GM20431 (cell line): ENCODE measurements around the gene ERO1B.

ENCODE experiments used
- in situ Hi-C: fragments of 300-500 bp; cut with MseI, MboI; formaldehyde crosslinking; loops from one replicate; pipeline ENCODE4 v1.15.0; 2020; ENCODE audit warnings: low sequenced_read_pairs; ENCODE audit not compliant: unreplicated experiment

The ERO1B gene

GRCh38 chr1:236302941-236303340 is 21.2 kb upstream of the ERO1B start:
- in situ Hi-C loops = loop anchor here (25.0 kb wide), 1 partner anchor 191 kb away; no protein-coding TSS in a partner anchor

- in situ Hi-C loops = loop anchor here (25.0 kb wide), 1 partner anchor 190 kb away; no protein-coding TSS in a partner anchor
Observed at GRCh38 chr1:236301958-236302335, 20.2 kb upstream of the ERO1B start.

- in situ Hi-C loops = loop anchor here (25.0 kb wide), 1 partner anchor 189 kb away; no protein-coding TSS in a partner anchor
Observed at GRCh38 chr1:236301080-236301957, 19.6 kb upstream of the ERO1B start.

- in situ Hi-C loops = no loop called here
Observed at GRCh38 chr1:236297161-236297560, 15.4 kb upstream of the ERO1B start.

- in situ Hi-C loops = no loop called here
Observed at GRCh38 chr1:236292425-236292824, 10.7 kb upstream of the ERO1B start.

GRCh38 chr1:236289492-236290131 is 7.9 kb upstream of the ERO1B start:
- in situ Hi-C loops = no loop called here

GRCh38 chr1:236288620-236288976 is 6.8 kb upstream of the ERO1B start:
- in situ Hi-C loops = no loop called here

GRCh38 chr1:236287757-236288619 is 6.2 kb upstream of the ERO1B start:
- in situ Hi-C loops = no loop called here

GRCh38 chr1:236287356-236287755 is 5.6 kb upstream of the ERO1B start:
- in situ Hi-C loops = no loop called here

- in situ Hi-C loops = no loop called here
Observed at GRCh38 chr1:236284291-236284721, 2.5 kb upstream of the ERO1B start.

- in situ Hi-C loops = no loop called here
Observed at GRCh38 chr1:236282719-236283118, 961 bp upstream of the ERO1B start.

- in situ Hi-C loops = no loop called here
Observed at GRCh38 chr1:236282425-236282716, 613 bp upstream of the ERO1B start.

- in situ Hi-C loops = no loop called here
Observed at GRCh38 chr1:236281198-236281653, 532 bp downstream of the ERO1B start.

GRCh38 chr1:236280438-236281197 is 1.1 kb downstream of the ERO1B start:
- in situ Hi-C loops = no loop called here

GRCh38 chr1:236275586-236275985 is 6.2 kb downstream of the ERO1B start:
- in situ Hi-C loops = no loop called here

GRCh38 chr1:236275061-236275460 is 6.7 kb downstream of the ERO1B start:
- in situ Hi-C loops = no loop called here

GRCh38 chr1:236273358-236273757 is 8.4 kb downstream of the ERO1B start:
- in situ Hi-C loops = no loop called here

- in situ Hi-C loops = no loop called here
Observed at GRCh38 chr1:236269439-236269838, 12.3 kb downstream of the ERO1B start.

GRCh38 chr1:236261898-236262297 is 19.9 kb downstream of the ERO1B start:
- in situ Hi-C loops = no loop called here

- in situ Hi-C loops = no loop called here
Observed at GRCh38 chr1:236261033-236261432, 20.7 kb downstream of the ERO1B start.
